GM12878 (cell line): ENCODE measurements around the gene MBNL3. TPM values are rescaled to one million over a fixed set of nuclear protein-coding genes. Genes with fewer than 3 reads are reported as not detected.

Source experiments
- ATAC-seq: fragments of 200-7000 bp; cut with Tn5 transposase; 3 replicates; pipeline ENCODE4 v1.9.1; 2020; ENCODE audit warnings: mild to moderate bottlenecking, moderate library complexity
- BruUV-seq: library from RNA; stranded (reverse); fragments of 400-500 nt; replicated peaks from 2 replicates; lab custom pipeline; 2021; lab: Mats Ljungman, UMichigan
- CTCF ChIA-PET: fragments of 300-600 bp; sonication (Branson Sonifier 250); formaldehyde crosslinking; extraction: SDS; loops from one replicate; lab custom pipeline; 2021; ENCODE audit warnings: inconsistent platforms; lab: Yijun Ruan, JAX
- POLR2A ChIA-PET: fragments of 350-600 bp; formaldehyde crosslinking; extraction: SDS; loops from one replicate; lab custom pipeline; 2021; ENCODE audit warnings: inconsistent platforms; lab: Charles Lee
- RAD21 ChIA-PET: fragments of 300-600 bp; sonication (Branson Sonifier 250); formaldehyde crosslinking; loops from one replicate; lab custom pipeline; 2023; ENCODE audit warnings: antibody characterized with exemption; ENCODE audit not compliant: unreplicated experiment; lab: Charles Lee
- SMC1A ChIA-PET: fragments of 300-600 bp; sonication (Branson Sonifier 250); formaldehyde crosslinking; loops from one replicate; lab custom pipeline; 2023; ENCODE audit not compliant: unreplicated experiment, uncharacterized antibody; lab: Charles Lee
- DNase-seq: peaks from one replicate; pipeline ENCODE4 v3.0.0-alpha.2; 2011; ENCODE audit warnings: low read depth, low spot score
- FAIRE-seq: peaks from 3 replicates; lab custom pipeline; 2011; peaks lifted over from hg19 to GRCh38; lab: Jason Lieb, UNC
- H2AFZ ChIP-seq: 2 replicates; pipeline ENCODE4 v1.6.0; 2011; ENCODE audit warnings: low read depth, low read length, control low read depth; ENCODE audit not compliant: control insufficient read depth
- H3K27ac ChIP-seq: 2 replicates; pipeline ENCODE4 v1.5.1; 2011; ENCODE audit warnings: control low read depth; ENCODE audit not compliant: control insufficient read depth, insufficient read depth
- H3K27me3 ChIP-seq, 2 experiments: replicated peaks in 1 of 2; 2 replicates each; pipeline versions ENCODE4 v1.6.0 to v1.6.1; 2011; ENCODE audit warnings: low read length in 1 of 2; ENCODE audit not compliant: control insufficient read depth in 2 of 2, insufficient read depth in 2 of 2
- H3K36me3 ChIP-seq, 2 experiments: 2 replicates each; pipeline ENCODE4 v1.5.1; 2011; ENCODE audit warnings: low read length in 1 of 2; ENCODE audit not compliant: control insufficient read depth in 2 of 2, insufficient read depth in 2 of 2
- H3K4me1 ChIP-seq: 2 replicates; pipeline ENCODE4 v1.6.1; 2011; ENCODE audit warnings: mild to moderate bottlenecking, low read length, moderate library complexity, mixed read lengths; ENCODE audit not compliant: control insufficient read depth, insufficient read depth
- H3K4me2 ChIP-seq: 2 replicates; pipeline ENCODE4 v1.6.0; 2011; ENCODE audit warnings: control low read depth; ENCODE audit not compliant: control insufficient read depth, insufficient read depth
- H3K4me3 ChIP-seq: fragments of 200-600 bp; sonication (generic); 2 replicates; pipeline ENCODE4 v1.5.1; 2016
- H3K79me2 ChIP-seq: 2 replicates; pipeline ENCODE4 v1.6.0; 2011; ENCODE audit warnings: low read length; ENCODE audit not compliant: control insufficient read depth, insufficient read depth
- H3K9ac ChIP-seq: 2 replicates; pipeline ENCODE4 v1.8.0; 2011; ENCODE audit warnings: low read length, control low read depth, mixed read lengths; ENCODE audit not compliant: control insufficient read depth, insufficient read depth
- H3K9me3 ChIP-seq: replicated peaks from 3 replicates; pipeline ENCODE4 v1.5.1; 2011; ENCODE audit warnings: mild to moderate bottlenecking, low read length; ENCODE audit not compliant: control insufficient read depth, insufficient read depth
- H4K20me1 ChIP-seq: 2 replicates; pipeline ENCODE4 v1.6.0; 2011; ENCODE audit not compliant: control insufficient read depth, insufficient read depth
- ETV6 ChIP-seq, 2 experiments: fragments of 450-650 bp in 1 of 2; IDR thresholded peaks in 1 of 2; conservative IDR thresholded peaks in 1 of 2; 2 replicates each; pipeline ENCODE4 v1.6.1; 2014; ENCODE audit warnings: antibody characterized with exemption in 1 of 2, borderline replicate concordance in 1 of 2, low read depth in 1 of 2, mild to moderate bottlenecking in 1 of 2, moderate library complexity in 1 of 2
- IKZF1 ChIP-seq: fragments of 450-650 bp; conservative IDR thresholded peaks from 2 replicates; pipeline ENCODE4 v1.6.1; 2017; ENCODE audit warnings: antibody characterized with exemption, mild to moderate bottlenecking
- IKZF2 ChIP-seq, 2 experiments: fragments of 450-650 bp; IDR thresholded peaks; 2 replicates each; pipeline ENCODE4 v1.6.1; 2017; ENCODE audit warnings: mild to moderate bottlenecking in 2 of 2, moderate library complexity in 2 of 2
- RUNX3 ChIP-seq: IDR thresholded peaks from 2 replicates; pipeline ENCODE4 v1.6.1; 2012; ENCODE audit warnings: low read length, inconsistent platforms
- SUPT20H ChIP-seq: IDR thresholded peaks from 2 replicates; pipeline ENCODE4 v1.6.1; 2011; ENCODE audit warnings: low read depth, mild to moderate bottlenecking, low read length, moderate library complexity, borderline replicate concordance; ENCODE audit not compliant: control insufficient read depth
- ZNF274 ChIP-seq: IDR thresholded peaks from one replicate; pipeline ENCODE4 v1.8.0; 2011; ENCODE audit not compliant: insufficient read length, insufficient read depth
- WGBS: methylation state at CpG from one replicate; pipeline ENCODE4 v1.1.6; 2016; ENCODE audit warnings: low lambda C conversion rate; ENCODE audit not compliant: insufficient replicate concordance, insufficient coverage; ENCODE audit errors: missing lambda C conversion rate; 5-methylcytosine and 5-hydroxymethylcytosine counted together
- in situ Hi-C: fragments of 300-500 bp; cut with MboI; formaldehyde crosslinking; loops from 9 replicates; pipeline ENCODE4 v1.14.3; 2018; ENCODE audit warnings: mixed read lengths
- intact Hi-C: fragments of 100-400 bp; cut with micrococcal nuclease; formaldehyde crosslinking; loops from one replicate; pipeline ENCODE4 v1.14.2; 2022; ENCODE audit not compliant: unreplicated experiment
- polyA plus RNA-seq, 11 experiments: library from polyadenylated mRNA; depleted of rRNA in 4 of 11; unstranded in 6 of 11; stranded (reverse) in 5 of 11; fragments of >200 nt; fragmentation: Nextera tagmentation in 4 of 11; fragmentation: Illumina TruSeq in 1 of 11; extraction: Ambion mirVana in 4 of 11; extraction: Trizol in 1 of 11; gene quantifications; 1 replicate in 1 of 11; 2 replicates in 10 of 11; pipeline versions ENCODE4 v1.2.1 to v1.2.3, GENCODE V29; 2011 to 2016; ENCODE audit warnings: inconsistent platforms in 2 of 11, missing spikeins in 2 of 11, low read depth in 1 of 11
- total RNA-seq, 4 experiments: library from RNA; depleted of rRNA in 3 of 4; stranded (reverse); fragments of >200 nt in 3 of 4; fragmentation: Illumina TruSeq in 1 of 4; extraction: Trizol in 1 of 4; gene quantifications; 2 replicates each; pipeline versions ENCODE4 v1.2.1 to v1.2.3, GENCODE V29; 2013 to 2021

The MBNL3 gene
- total and polyA plus RNA-seq, 10 of the 15 experiments (the other 5 are each of a cell fraction or from before 2014, with no cell fraction given) = 3.4 to 33.1 (median 12.6) TPM

- Histone ChIP-seq H3K4me2 (no peak overlapping the region), H3K79me2 (no peaks in the 10 kb centered on the region), H4K20me1 (no peaks in the 10 kb centered on the region), H3K9ac (no peak overlapping the region), H3K9me3 (no peaks in the 10 kb centered on the region), H3K4me1 (no peaks in the 10 kb centered on the region), H3K27me3 (no peaks in the 10 kb centered on the region), H3K36me3 (no peaks in the 10 kb centered on the region), H2AFZ (no peak overlapping the region), H3K4me3 (no peak overlapping the region), H3K27ac (no peak overlapping the region)
- ChIA-PET CTCF (interaction anchor here (1.4 kb wide), 1 partner anchor 112 kb away, joined by 3 read pairs; no protein-coding TSS in a partner anchor), RAD21 (no interaction called here), SMC1A (interaction anchor here (0.8 to 1.7 kb wide), 4 partner anchors 9 to 82 kb away, joined by 3 to 7 read pairs (median 3); no protein-coding TSS in a partner anchor), POLR2A (no interaction called here)
- no peak for DNase-seq
- WGBS = 72% methylated on average over 5 of the region's 5 CpGs
- no peak for ATAC-seq
- FAIRE-seq = no peak
- BruUV-seq = no TSS peak
- intact Hi-C loops (no loop called here), in situ Hi-C loops (no loop called here)
- TF ChIP-seq RUNX3 (peak; percentile 13; the same call in 1 of the 2 replicates), ZNF274 (no peak)
Measured at GRCh38 chrX:132404266-132404665, 84.6 kb downstream of the MBNL3 start.

GRCh38 chrX:132401935-132402334, 86.9 kb downstream of the MBNL3 start:
- ATAC-seq = no peak
- ChIA-PET CTCF (no interaction called here), SMC1A (no interaction called here), POLR2A (no interaction called here), RAD21 (no interaction called here)
- Histone ChIP-seq H4K20me1 (no peaks in the 10 kb centered on the region), H3K4me3 (no peak overlapping the region), H3K27ac (no peak overlapping the region), H3K9me3 (no peaks in the 10 kb centered on the region), H3K36me3 (no peaks in the 10 kb centered on the region), H3K27me3 (no peaks in the 10 kb centered on the region), H3K79me2 (no peaks in the 10 kb centered on the region), H2AFZ (no peak overlapping the region), H3K9ac (no peak overlapping the region), H3K4me1 (no peaks in the 10 kb centered on the region), H3K4me2 (no peak overlapping the region)
- no TSS peak for BruUV-seq
- intact Hi-C loops = no loop called here
- DNase-seq = no peak
- no peak for TF ChIP-seq IKZF1
- no peak for TF ChIP-seq SUPT20H
- no peak for TF ChIP-seq ETV6 (conservative IDR thresholded peaks at IDR 0.05 in 1 of 2, IDR thresholded peaks at IDR 0.05 in 1 of 2; ENCODE audit: borderline replicate concordance in 1 of 2, low read depth in 1 of 2)
- TF ChIP-seq IKZF2 (IDR thresholded peaks at IDR 0.05) = no peak
- in situ Hi-C loops = no loop called here
- 47% methylated on average over 1 of the region's 1 CpG for WGBS
- FAIRE-seq = no peak
